ENCODE data around the gene PANX3. TPM values are rescaled to one million over a fixed set of nuclear protein-coding genes. Genes with fewer than 3 reads are reported as not detected.
A peak's percentile ranks its signal among the peaks of the same experiment; 100 is the strongest.

The PANX3 gene
- total RNA-seq, 1 experiment from 2014 or later: not detected

DNA sequence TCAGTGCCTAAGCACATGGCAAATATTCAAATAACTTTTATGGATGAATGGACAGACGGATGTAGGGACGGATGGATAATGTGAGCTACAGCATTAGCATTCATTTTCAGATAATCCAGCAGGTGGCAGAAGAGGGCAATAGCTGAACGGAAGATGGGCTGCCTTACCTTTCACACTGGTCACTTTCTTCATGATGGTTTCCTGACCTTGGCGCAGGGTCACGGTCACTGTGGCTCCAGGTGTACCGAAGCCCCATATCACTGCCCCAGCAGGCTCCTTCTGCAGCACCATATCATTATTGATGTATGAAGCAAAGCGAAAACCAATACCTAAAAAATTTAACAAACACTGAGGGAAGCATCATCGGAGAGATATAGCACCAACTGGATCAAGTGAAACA, 58.0 kb downstream of the PANX3 start:
- no peak overlapping the region for H2AK5ac ChIP-seq (ENCODE audit: insufficient read length, low read length)

More for the DNA sequence above, 58.0 kb downstream of the PANX3 start:
- no peak overlapping the region for H3K18ac ChIP-seq (ENCODE audit: insufficient read length, low read depth, low read length)
- H3K27me3 ChIP-seq (ENCODE audit: insufficient read depth, low read length): peaks cover 8% of the 10 kb centered on the region
- H3K4me2 ChIP-seq (ENCODE audit: insufficient read depth, insufficient read length, low read length): no peak overlapping the region
- H3K56ac ChIP-seq (ENCODE audit: insufficient read length, low read depth, low read length): no peak overlapping the region
- H2BK5ac ChIP-seq (ENCODE audit: insufficient read length, low read length): no peak overlapping the region
- TF ChIP-seq, protein P1, sequence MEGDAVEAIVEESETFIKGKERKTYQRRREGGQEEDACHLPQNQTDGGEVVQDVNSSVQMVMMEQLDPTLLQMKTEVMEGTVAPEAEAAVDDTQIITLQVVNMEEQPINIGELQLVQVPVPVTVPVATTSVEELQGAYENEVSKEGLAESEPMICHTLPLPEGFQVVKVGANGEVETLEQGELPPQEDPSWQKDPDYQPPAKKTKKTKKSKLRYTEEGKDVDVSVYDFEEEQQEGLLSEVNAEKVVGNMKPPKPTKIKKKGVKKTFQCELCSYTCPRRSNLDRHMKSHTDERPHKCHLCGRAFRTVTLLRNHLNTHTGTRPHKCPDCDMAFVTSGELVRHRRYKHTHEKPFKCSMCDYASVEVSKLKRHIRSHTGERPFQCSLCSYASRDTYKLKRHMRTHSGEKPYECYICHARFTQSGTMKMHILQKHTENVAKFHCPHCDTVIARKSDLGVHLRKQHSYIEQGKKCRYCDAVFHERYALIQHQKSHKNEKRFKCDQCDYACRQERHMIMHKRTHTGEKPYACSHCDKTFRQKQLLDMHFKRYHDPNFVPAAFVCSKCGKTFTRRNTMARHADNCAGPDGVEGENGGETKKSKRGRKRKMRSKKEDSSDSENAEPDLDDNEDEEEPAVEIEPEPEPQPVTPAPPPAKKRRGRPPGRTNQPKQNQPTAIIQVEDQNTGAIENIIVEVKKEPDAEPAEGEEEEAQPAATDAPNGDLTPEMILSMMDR (conservative IDR thresholded peaks at IDR 0.05): peak; percentile 83
- H3K4ac ChIP-seq (ENCODE audit: low read depth, low read length): no peak overlapping the region
- no peak overlapping the region for H4K5ac ChIP-seq (ENCODE audit: insufficient read length, low read depth, low read length)
- no peak overlapping the region for H4K91ac ChIP-seq (ENCODE audit: insufficient read length, low read depth, low read length)
- no peak overlapping the region for H2BK20ac ChIP-seq (ENCODE audit: low read depth, low read length, poor library complexity, severe bottlenecking)
- DNase-seq: peak; percentile 51
- H2BK120ac ChIP-seq (ENCODE audit: low read depth, low read length, poor library complexity, severe bottlenecking): no peak overlapping the region
- H2BK12ac ChIP-seq (ENCODE audit: insufficient read length, low read depth, low read length): no peak overlapping the region
- peaks cover 13% of the 10 kb centered on the region for H3K27me3 Mint-ChIP-seq (ENCODE audit: low read depth)
- H2AFZ ChIP-seq (ENCODE audit: low read length): no peak overlapping the region
- H3K36me3 Mint-ChIP-seq (ENCODE audit: insufficient read depth in 1 of 3, low read depth in 3 of 3): peaks cover 0 to 1% (median 0%) of the 10 kb centered on the region in 3 experiments; a peak in 1 of 7 replicates
- no peaks in the 10 kb centered on the region for H3K9me3 Mint-ChIP-seq
- no CpG with 5 or more reads among the region's 8 CpGs for WGBS (ENCODE audit: extremely low coverage, insufficient read length, low lambda C conversion rate)
- no peaks in the 10 kb centered on the region for H3K79me2 ChIP-seq (ENCODE audit: insufficient read depth, low read length)
- H3T11ph ChIP-seq (ENCODE audit: low read length): no peak overlapping the region
- H3K27ac Mint-ChIP-seq: no peak overlapping the region
- H3K4me1 ChIP-seq (ENCODE audit: insufficient read depth, low read length): no peaks in the 10 kb centered on the region
- H3K9me3 ChIP-seq (ENCODE audit: control insufficient read depth, low read depth, low read length): no peaks in the 10 kb centered on the region
- H3K9ac ChIP-seq (ENCODE audit: extremely low read depth, insufficient read length, low read length): no peak overlapping the region
- no peak overlapping the region for H3K14ac ChIP-seq (ENCODE audit: insufficient read depth, low read length)
- no peaks in the 10 kb centered on the region for H4K20me1 ChIP-seq (ENCODE audit: control insufficient read depth, insufficient read depth, insufficient read length)
- H3K27ac ChIP-seq (ENCODE audit: insufficient read length, low read depth, low read length): no peak overlapping the region
- H3K79me1 ChIP-seq (ENCODE audit: insufficient read depth, low read depth, low read length, poor library complexity, severe bottlenecking): no peaks in the 10 kb centered on the region
- no peak overlapping the region for H3K23ac ChIP-seq (ENCODE audit: insufficient read length, low read depth, low read length)
- H2BK15ac ChIP-seq (ENCODE audit: low read depth, low read length): no peak overlapping the region
- H3K23me2 ChIP-seq (ENCODE audit: insufficient read length, low read depth, low read length, poor library complexity, severe bottlenecking): peaks cover 9% of the 10 kb centered on the region
- H3K4me1 Mint-ChIP-seq: peaks cover 7 to 9% of the 10 kb centered on the region in 2 experiments
- no peak overlapping the region for H3K4me3 Mint-ChIP-seq
- H4K8ac ChIP-seq (replicated peaks; ENCODE audit: insufficient read length, low read depth, low read length): no peak overlapping the region

Other genes starting within 250 kb of the PANX3 start
- not detected in 2 replicates for gene OR8B2, start 226.9 kb upstream of the PANX3 start, total RNA-seq (2021)
- gene OR8B3, start 212.4 kb upstream of the PANX3 start, total RNA-seq (2021): not detected in 2 replicates
- gene OR8B4, start 186.6 kb upstream of the PANX3 start, total RNA-seq (2021): not detected in 2 replicates
- gene OR8B8, start 165.7 kb upstream of the PANX3 start, total RNA-seq (2021): not detected in 2 replicates
- not detected in 2 replicates for gene OR8B12, start 67.8 kb upstream of the PANX3 start, total RNA-seq (2021)
- gene OR8A1, start 41.4 kb upstream of the PANX3 start, total RNA-seq (2021): not detected in 2 replicates
- 23.9 and 25.8 TPM in 2 replicates for gene TBRG1, start 11.4 kb downstream of the PANX3 start, total RNA-seq (2021)
- gene SIAE, start 62.3 kb downstream of the PANX3 start, total RNA-seq (2021): 4.7 and 5.6 TPM in 2 replicates
- gene SPA17, start 62.5 kb downstream of the PANX3 start, total RNA-seq (2021): 6.9 and 7.2 TPM in 2 replicates
- 6.4 and 7.0 TPM in 2 replicates for gene NRGN, start 128.5 kb downstream of the PANX3 start, total RNA-seq (2021)
- gene VSIG2, start 140.8 kb downstream of the PANX3 start, total RNA-seq (2021): not detected in 2 replicates
- gene ESAM, start 150.9 kb downstream of the PANX3 start, total RNA-seq (2021): 0.33 and 0.92 TPM in 2 replicates
- 14.5 and 18.1 TPM in 2 replicates for gene MSANTD2, start 189.0 kb downstream of the PANX3 start, total RNA-seq (2021)